HEK293T (cell line): Measurements from ENCODE around the gene ITLN1.

Source experiments
- CTCF ChIA-PET: fragments of 350-600 bp; formaldehyde crosslinking; extraction: SDS; loops from one replicate; lab custom pipeline; 2021; ENCODE audit warnings: antibody characterized with exemption, inconsistent platforms; lab: Yijun Ruan, JAX
- POLR2A ChIA-PET: fragments of 350-600 bp; formaldehyde crosslinking; extraction: SDS; loops from one replicate; lab custom pipeline; 2020; ENCODE audit warnings: antibody characterized with exemption, inconsistent platforms; lab: Yijun Ruan, JAX
- DNase-seq: peaks from one replicate; pipeline ENCODE4 v3.0.0; 2012; ENCODE audit warnings: mixed read lengths; ENCODE audit errors: extremely low spot score
- ARNT ChIP-seq: fragments of 450-650 bp; IDR thresholded peaks from 2 replicates; pipeline ENCODE4 v1.6.1; 2017; ENCODE audit warnings: mild to moderate bottlenecking
- BHLHE40 ChIP-seq: fragments of 450-650 bp; IDR thresholded peaks from 2 replicates; pipeline ENCODE4 v1.6.1; 2016; ENCODE audit warnings: mild to moderate bottlenecking, moderate library complexity, borderline replicate concordance
- CTBP1 ChIP-seq: fragments of 450-650 bp; IDR thresholded peaks from 2 replicates; pipeline ENCODE4 v1.6.1; 2016; ENCODE audit warnings: borderline replicate concordance
- ELF4 ChIP-seq: fragments of 450-650 bp; IDR thresholded peaks from 2 replicates; pipeline ENCODE4 v1.6.1; 2017; ENCODE audit warnings: antibody characterized with exemption
- FOXA1 ChIP-seq: fragments of 450-650 bp; IDR thresholded peaks from 2 replicates; pipeline ENCODE4 v1.6.1; 2016; ENCODE audit warnings: mild to moderate bottlenecking
- FOXK2 ChIP-seq: fragments of 450-650 bp; IDR thresholded peaks from 2 replicates; pipeline ENCODE4 v1.6.1; 2016; ENCODE audit warnings: mild to moderate bottlenecking
- FOXM1 ChIP-seq: fragments of 450-650 bp; IDR thresholded peaks from 2 replicates; pipeline ENCODE4 v1.6.1; 2017; ENCODE audit warnings: mild to moderate bottlenecking, borderline replicate concordance
- HDGF ChIP-seq: fragments of 450-650 bp; IDR thresholded peaks from 2 replicates; pipeline ENCODE4 v1.6.1; 2017; ENCODE audit warnings: antibody characterized with exemption, borderline replicate concordance
- L3MBTL2 ChIP-seq: fragments of 450-650 bp; conservative IDR thresholded peaks from 2 replicates; pipeline ENCODE4 v1.6.1; 2016; ENCODE audit warnings: mild to moderate bottlenecking
- LEF1 ChIP-seq: fragments of 450-650 bp; IDR thresholded peaks from 2 replicates; pipeline ENCODE4 v1.6.1; 2017; ENCODE audit warnings: mild to moderate bottlenecking, borderline replicate concordance
- NFRKB ChIP-seq: fragments of 450-650 bp; IDR thresholded peaks from 2 replicates; pipeline ENCODE4 v1.6.1; 2016; ENCODE audit warnings: mild to moderate bottlenecking, moderate library complexity
- SP1 ChIP-seq: fragments of 450-650 bp; IDR thresholded peaks from 2 replicates; pipeline ENCODE4 v1.6.1; 2017
- SUZ12 ChIP-seq: fragments of 450-650 bp; IDR thresholded peaks from 2 replicates; pipeline ENCODE4 v1.6.1; 2016; ENCODE audit warnings: mild to moderate bottlenecking
- TARDBP ChIP-seq: fragments of 450-650 bp; IDR thresholded peaks from 2 replicates; pipeline ENCODE4 v1.6.1; 2016
- ZNF384 ChIP-seq: fragments of 450-650 bp; IDR thresholded peaks from 2 replicates; pipeline ENCODE4 v1.6.1; 2016
- TF ChIP-seq, protein P1 (sequence below): fragments of 450-650 bp; IDR thresholded peaks from 2 replicates; pipeline ENCODE4 v1.6.1; 2016

Gene ITLN1

DNA sequence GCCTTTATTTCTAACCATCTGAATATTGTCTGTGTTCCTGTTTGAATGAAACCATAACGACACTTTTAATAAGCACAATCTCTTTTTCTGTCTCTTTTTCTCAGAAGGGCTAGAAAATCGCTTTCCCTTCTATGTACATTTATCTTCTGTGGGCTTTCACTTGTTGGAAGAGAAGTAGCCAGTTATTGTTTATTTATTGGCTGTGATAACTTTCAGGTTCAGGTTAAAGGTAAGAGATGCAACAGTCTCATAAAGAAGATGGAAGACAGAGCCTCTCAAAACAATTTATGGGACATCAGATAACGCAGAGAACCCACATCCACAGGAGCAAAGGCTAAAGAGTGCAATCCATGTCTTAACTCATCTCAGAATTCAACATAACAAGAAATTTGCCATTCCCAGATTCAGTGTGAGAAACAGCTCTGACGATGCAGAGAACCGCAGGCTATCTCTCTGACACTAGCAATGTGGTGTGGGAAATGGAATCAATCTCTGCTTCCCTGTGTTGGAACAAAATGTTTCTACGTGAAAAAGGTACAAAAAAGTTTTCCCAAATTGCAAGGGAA is 18.2 kb downstream of the ITLN1 start:
- TF ChIP-seq, protein P1, sequence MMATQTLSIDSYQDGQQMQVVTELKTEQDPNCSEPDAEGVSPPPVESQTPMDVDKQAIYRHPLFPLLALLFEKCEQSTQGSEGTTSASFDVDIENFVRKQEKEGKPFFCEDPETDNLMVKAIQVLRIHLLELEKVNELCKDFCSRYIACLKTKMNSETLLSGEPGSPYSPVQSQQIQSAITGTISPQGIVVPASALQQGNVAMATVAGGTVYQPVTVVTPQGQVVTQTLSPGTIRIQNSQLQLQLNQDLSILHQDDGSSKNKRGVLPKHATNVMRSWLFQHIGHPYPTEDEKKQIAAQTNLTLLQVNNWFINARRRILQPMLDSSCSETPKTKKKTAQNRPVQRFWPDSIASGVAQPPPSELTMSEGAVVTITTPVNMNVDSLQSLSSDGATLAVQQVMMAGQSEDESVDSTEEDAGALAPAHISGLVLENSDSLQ: no peak
- TF ChIP-seq NFRKB: no peak
- TF ChIP-seq HDGF: no peak
- no peak for TF ChIP-seq ZNF384
- TF ChIP-seq SP1: no peak
- no peak for TF ChIP-seq ARNT
- TF ChIP-seq SUZ12: no peak
- no peak for TF ChIP-seq TARDBP
- no peak for TF ChIP-seq ELF4
- TF ChIP-seq FOXM1: no peak
- TF ChIP-seq FOXK2: no peak
- no peak for TF ChIP-seq BHLHE40
- no peak for TF ChIP-seq CTBP1
- TF ChIP-seq FOXA1: no peak
- TF ChIP-seq LEF1: no peak
- no peak for TF ChIP-seq L3MBTL2
- ChIA-PET POLR2A (no interaction called here), CTCF (no interaction called here)
- DNase-seq: no peak

DNA sequence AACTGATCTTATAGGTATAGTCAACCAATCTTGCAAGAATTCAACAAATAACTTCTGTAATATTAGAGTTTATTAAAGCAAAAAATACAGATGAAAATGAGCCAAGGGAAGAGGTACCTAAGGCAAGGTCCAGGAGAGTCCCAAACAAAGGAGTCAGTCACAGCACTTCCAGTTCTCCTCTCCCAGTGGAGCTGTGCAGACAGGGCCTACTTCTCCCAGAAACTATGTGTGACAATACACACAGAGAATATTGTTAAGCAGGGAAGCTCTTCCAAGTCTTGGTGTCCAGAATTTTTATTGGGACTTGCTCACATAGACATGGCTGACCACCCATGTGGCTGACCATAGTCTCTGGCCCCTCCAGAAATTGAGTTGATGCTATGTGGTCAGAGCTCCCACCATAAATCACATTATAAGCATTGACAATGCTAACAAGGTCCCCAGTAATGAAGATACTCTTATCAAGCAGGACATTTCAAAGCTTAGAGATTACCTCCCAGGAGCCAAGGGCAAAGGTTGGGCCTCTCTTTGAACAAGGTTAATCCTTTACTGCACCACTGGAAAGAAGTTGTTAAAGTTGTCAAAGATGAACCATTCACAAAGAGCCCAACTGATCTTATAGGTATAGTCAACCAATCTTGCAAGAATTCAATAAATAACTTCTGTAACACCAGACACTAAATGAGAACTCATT is 18.8 kb downstream of the ITLN1 start:
- ChIA-PET POLR2A (no interaction called here), CTCF (no interaction called here)
- DNase-seq: no peak
- TF ChIP-seq ARNT (no peak), CTBP1 (no peak), L3MBTL2 (no peak), FOXA1 (no peak), TARDBP (no peak), NFRKB (no peak), HDGF (no peak)

DNA sequence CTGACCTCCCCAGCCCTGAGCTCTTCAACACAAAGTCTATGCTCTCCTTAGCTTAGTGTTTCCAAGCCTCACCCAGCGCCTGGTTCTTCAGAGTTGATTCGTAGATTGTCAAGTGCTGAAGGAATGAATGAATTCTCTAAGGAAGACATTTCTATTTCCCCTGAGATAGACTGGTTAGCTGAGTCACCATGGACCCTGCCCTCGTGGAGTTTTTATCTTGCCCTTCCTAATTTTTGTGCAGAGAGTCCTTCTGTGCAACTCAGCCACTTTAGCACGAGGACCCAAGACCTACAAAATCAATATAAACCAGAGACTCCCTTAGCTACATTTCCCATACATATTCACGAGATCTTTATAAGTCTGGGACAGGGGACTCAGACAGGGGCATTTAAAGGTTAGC is 19.6 kb downstream of the ITLN1 start:
- ChIA-PET POLR2A (interaction anchor here (0.7 kb wide), 1 partner anchor 11 kb away, joined by 3 read pairs; no protein-coding TSS in a partner anchor), CTCF (no interaction called here)
- no peak for DNase-seq
- no peak for TF ChIP-seq CTBP1
- TF ChIP-seq, protein P1: no peak
- TF ChIP-seq ELF4: no peak
- no peak for TF ChIP-seq ARNT
- no peak for TF ChIP-seq BHLHE40
- TF ChIP-seq FOXK2: no peak
- TF ChIP-seq NFRKB: no peak
- TF ChIP-seq SUZ12: no peak
- TF ChIP-seq ZNF384: no peak
- TF ChIP-seq L3MBTL2: no peak
- TF ChIP-seq LEF1: no peak
- TF ChIP-seq SP1: no peak
- TF ChIP-seq HDGF: no peak
- TF ChIP-seq FOXM1: no peak
- no peak for TF ChIP-seq TARDBP
- no peak for TF ChIP-seq FOXA1

DNA sequence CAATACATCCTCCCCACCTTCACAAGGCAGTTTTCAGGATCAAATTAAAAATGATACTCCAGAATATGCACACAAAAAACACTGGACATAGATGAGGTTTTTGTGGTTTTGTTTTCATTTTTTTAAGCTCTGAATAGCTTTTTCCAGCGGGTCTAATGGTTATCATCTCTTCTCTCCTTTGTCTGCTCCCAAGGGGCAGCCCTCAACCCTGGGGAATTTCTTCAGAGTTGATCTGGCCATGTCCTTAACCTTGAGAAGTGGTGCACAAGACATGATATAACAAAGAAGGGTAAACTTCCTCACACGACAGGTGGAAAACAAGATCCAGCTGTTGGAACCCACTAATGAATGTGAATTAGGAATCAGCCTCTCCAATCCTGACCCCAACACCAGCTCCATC is 20.8 kb downstream of the ITLN1 start:
- CTCF ChIA-PET: no interaction called here
- no peak for DNase-seq
- TF ChIP-seq NFRKB (no peak), SP1 (no peak), FOXM1 (no peak), ARNT (no peak), FOXA1 (no peak), LEF1 (no peak), ZNF384 (no peak), ELF4 (no peak), CTBP1 (no peak), FOXK2 (no peak), TARDBP (no peak), L3MBTL2 (no peak), SUZ12 (no peak)
- POLR2A ChIA-PET: no interaction called here

DNA sequence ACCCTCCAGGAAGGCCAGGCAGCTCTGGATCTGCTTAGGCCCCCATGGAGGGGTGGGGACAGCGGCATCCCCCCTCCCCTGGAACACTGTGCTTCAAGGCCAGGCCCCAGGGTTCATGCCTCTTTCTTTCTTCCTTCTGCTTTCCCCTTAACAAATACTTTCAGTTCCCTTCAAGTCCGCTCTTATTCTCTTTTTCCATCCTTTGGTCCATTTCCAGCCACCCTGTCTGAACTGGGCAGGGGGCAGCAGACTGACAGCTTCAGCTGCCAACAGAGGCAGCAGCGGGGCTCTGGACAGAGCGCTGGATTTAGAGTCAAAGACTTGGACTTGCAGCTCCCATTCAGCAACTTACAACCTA is 21.2 kb downstream of the ITLN1 start:
- DNase-seq: no peak
- TF ChIP-seq CTBP1: no peak
- no peak for TF ChIP-seq ZNF384
- no peak for TF ChIP-seq FOXA1
- TF ChIP-seq FOXM1: no peak
- TF ChIP-seq NFRKB: no peak
- no peak for TF ChIP-seq TARDBP
- TF ChIP-seq BHLHE40: no peak
- TF ChIP-seq L3MBTL2: no peak
- no peak for TF ChIP-seq FOXK2
- CTCF ChIA-PET: interaction anchor here (0.7 kb wide), 1 partner anchor 820 kb away, joined by 3 read pairs; no protein-coding TSS in a partner anchor
- POLR2A ChIA-PET: no interaction called here

DNA sequence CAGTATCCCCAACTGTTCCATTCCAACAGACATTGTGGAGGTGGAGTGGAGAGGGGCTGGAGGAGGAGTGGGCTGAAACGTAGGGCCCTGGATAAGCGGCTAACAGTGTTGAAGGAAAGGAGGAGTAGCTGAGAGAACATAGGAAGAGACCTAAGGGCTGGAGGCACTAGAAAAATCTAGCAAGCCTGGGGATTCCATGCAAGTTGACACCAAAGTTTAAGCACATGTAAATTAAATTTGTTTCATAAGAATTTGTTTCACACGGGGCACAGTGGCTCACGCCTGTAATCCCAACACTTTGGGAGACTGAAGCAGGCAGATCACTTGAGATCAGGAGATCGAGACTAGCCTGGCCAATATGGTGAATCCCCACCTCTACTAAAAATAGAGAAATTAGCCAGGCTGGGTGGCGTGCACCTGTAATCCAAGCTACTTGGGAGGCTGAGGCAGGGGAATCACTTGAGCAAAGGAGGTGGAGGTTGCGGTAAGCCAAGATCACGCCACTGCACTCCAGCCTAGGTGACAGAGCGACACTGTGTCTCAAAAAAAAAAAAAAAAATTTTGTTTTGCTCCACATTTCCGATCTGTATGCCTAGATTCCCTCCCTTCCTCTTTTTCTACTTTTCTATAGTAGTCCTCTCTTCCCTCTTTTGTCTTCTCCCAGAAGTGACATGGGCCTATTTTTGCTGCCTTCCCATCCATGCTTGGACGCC is 21.8 kb downstream of the ITLN1 start:
- POLR2A ChIA-PET: no interaction called here
- no peak for TF ChIP-seq FOXM1
- CTCF ChIA-PET: interaction anchor here (0.7 kb wide), 1 partner anchor 821 kb away, joined by 3 read pairs; no protein-coding TSS in a partner anchor
- no peak for DNase-seq
